Neural cell (in vitro differentiated cells): ENCODE results near the gene KLHL42. TPM values are rescaled to one million over a fixed set of nuclear protein-coding genes. Genes with fewer than 3 reads are reported as not detected.

ENCODE experiments used
- H2AFZ ChIP-seq: fragments of 200-600, 300-800 bp; sonication (generic), shearing (Covaris generic); 2 replicates; pipeline ENCODE4 v1.6.0; 2014; ENCODE audit warnings: low read depth, mild to moderate bottlenecking, antibody characterized with exemption, low read length, moderate library complexity
- H3F3A ChIP-seq: fragments of 200-600 bp; shearing (Covaris generic); 2 replicates; pipeline ENCODE4 v1.6.1; 2016; ENCODE audit warnings: mild to moderate bottlenecking, moderate library complexity, mixed read lengths, antibody characterized with exemption, low read length; ENCODE audit not compliant: insufficient read depth, poor library complexity, severe bottlenecking
- H3K27ac ChIP-seq: fragments of 200-600, 300-800 bp; sonication (generic), shearing (Covaris generic); 2 replicates; pipeline ENCODE4 v1.5.1; 2014; ENCODE audit warnings: mild to moderate bottlenecking, low read length, moderate library complexity
- H3K27me3 ChIP-seq: fragments of 300-800, 200-600 bp; sonication (generic), shearing (Covaris generic); 2 replicates; pipeline ENCODE4 v1.6.0; 2014; ENCODE audit warnings: mild to moderate bottlenecking, low read depth, low read length, moderate library complexity; ENCODE audit not compliant: insufficient read depth
- H3K36me3 ChIP-seq: fragments of 300-800, 200-600 bp; sonication (generic), shearing (Covaris generic); 2 replicates; pipeline ENCODE4 v1.5.1; 2014; ENCODE audit warnings: mild to moderate bottlenecking, antibody characterized with exemption, low read length, moderate library complexity; ENCODE audit not compliant: insufficient read depth
- H3K4me2 ChIP-seq: fragments of 300-800, 200-600 bp; sonication (generic), shearing (Covaris generic); 2 replicates; pipeline ENCODE4 v1.6.0; 2014; ENCODE audit warnings: mild to moderate bottlenecking, low read length
- H3K4me3 ChIP-seq: fragments of 300-800, 200-600 bp; sonication (generic), shearing (Covaris generic); 2 replicates; pipeline ENCODE4 v1.5.1; 2014; ENCODE audit warnings: mild to moderate bottlenecking, low read length, moderate library complexity
- H3K79me2 ChIP-seq: fragments of 200-600 bp; shearing (Covaris generic); replicated peaks from 2 replicates; pipeline ENCODE4 v1.6.0; 2014; ENCODE audit warnings: mild to moderate bottlenecking, low read length, moderate library complexity; ENCODE audit not compliant: insufficient read depth
- H3K9ac ChIP-seq: fragments of 300-800, 200-600 bp; sonication (generic), shearing (Covaris generic); 2 replicates; pipeline ENCODE4 v1.6.1; 2016; ENCODE audit warnings: mild to moderate bottlenecking, low read length, mixed read lengths
- H3K9me2 ChIP-seq: fragments of 200-600 bp; shearing (Covaris generic); 2 replicates; pipeline ENCODE4 v1.6.1; 2016; ENCODE audit warnings: mild to moderate bottlenecking, low read length, mixed read lengths; ENCODE audit not compliant: insufficient read depth
- H3K9me3 ChIP-seq: fragments of 200-600, 300-800 bp; sonication (generic), shearing (Covaris generic); 2 replicates; pipeline ENCODE4 v1.6.1; 2016; ENCODE audit warnings: mild to moderate bottlenecking, mixed run types, low read length, moderate library complexity, mixed read lengths
- H4K20me1 ChIP-seq: fragments of 200-600 bp; shearing (Covaris generic); 2 replicates; pipeline ENCODE4 v1.6.1; 2016; ENCODE audit warnings: mild to moderate bottlenecking, mixed run types; ENCODE audit not compliant: insufficient read depth
- CTCF ChIP-seq: fragments of 450-650 bp; IDR thresholded peaks from 2 replicates; pipeline ENCODE4 v1.5.1; 2014; ENCODE audit warnings: antibody characterized with exemption, mild to moderate bottlenecking, moderate library complexity; ENCODE audit not compliant: poor library complexity, severe bottlenecking
- EP300 ChIP-seq: fragments of 450-650 bp; conservative IDR thresholded peaks from 2 replicates; pipeline ENCODE4 v1.6.1; 2014; ENCODE audit warnings: antibody characterized with exemption, mild to moderate bottlenecking, moderate library complexity; ENCODE audit not compliant: poor library complexity, severe bottlenecking
- EZH2 ChIP-seq: fragments of 200-600, 300-800 bp; shearing (Covaris generic), sonication (generic); IDR thresholded peaks from 2 replicates; pipeline ENCODE4 v1.6.1; 2014; ENCODE audit warnings: antibody characterized with exemption, low read length, borderline replicate concordance, mild to moderate bottlenecking; ENCODE audit not compliant: insufficient read depth, poor library complexity, severe bottlenecking
- MXI1 ChIP-seq: fragments of 450-650 bp; conservative IDR thresholded peaks from 2 replicates; pipeline ENCODE4 v1.6.1; 2014; ENCODE audit warnings: antibody characterized with exemption, mild to moderate bottlenecking; ENCODE audit not compliant: poor library complexity, severe bottlenecking
- POLR2AphosphoS5 ChIP-seq: IDR thresholded peaks from 2 replicates; pipeline ENCODE4 v1.6.1; 2012
- RAD21 ChIP-seq: fragments of 450-650 bp; conservative IDR thresholded peaks from 2 replicates; pipeline ENCODE4 v1.6.1; 2014; ENCODE audit warnings: antibody characterized with exemption, mild to moderate bottlenecking, moderate library complexity
- REST ChIP-seq: IDR thresholded peaks from 2 replicates; pipeline ENCODE4 v1.6.1; 2012; ENCODE audit warnings: borderline replicate concordance
- SMC3 ChIP-seq: fragments of 450-650 bp; conservative IDR thresholded peaks from 2 replicates; pipeline ENCODE4 v1.6.1; 2014; ENCODE audit warnings: antibody characterized with exemption, mild to moderate bottlenecking, moderate library complexity; ENCODE audit not compliant: poor library complexity
- TAF1 ChIP-seq: IDR thresholded peaks from 2 replicates; pipeline ENCODE4 v1.6.1; 2012; ENCODE audit warnings: low read depth
- polyA plus RNA-seq: library from polyadenylated mRNA; depleted of rRNA; stranded (reverse); fragments of >200 nt; gene quantifications from 2 replicates; pipeline ENCODE4 v1.2.3, GENCODE V29; 2014

Gene KLHL42
- polyA plus RNA-seq, 1 donor from 2014 or later = 52.2 TPM

- H2AFZ ChIP-seq = no peak overlapping the region
- no peaks in the 10 kb centered on the region for H3K27me3 ChIP-seq
- H3K9me3 ChIP-seq = no peaks in the 10 kb centered on the region
- H3K9ac ChIP-seq = no peak overlapping the region
- TF ChIP-seq EP300 = no peak
- TF ChIP-seq REST = no peak
- no peak for TF ChIP-seq CTCF
- TF ChIP-seq EZH2 = no peak
- TF ChIP-seq POLR2AphosphoS5 = no peak
- no peak for TF ChIP-seq RAD21
- no peak for TF ChIP-seq TAF1
- no peak for TF ChIP-seq MXI1
- TF ChIP-seq SMC3 = no peak
- no peak overlapping the region for H3K4me2 ChIP-seq
- H3K9me2 ChIP-seq = no peaks in the 10 kb centered on the region
- H4K20me1 ChIP-seq = no peaks in the 10 kb centered on the region
- H3K27ac ChIP-seq = no peak overlapping the region
- H3K4me3 ChIP-seq = no peak overlapping the region
- H3K36me3 ChIP-seq = peaks cover 12% of the 10 kb centered on the region
- H3K79me2 ChIP-seq = no peaks in the 10 kb centered on the region
- no peaks in the 10 kb centered on the region for H3F3A ChIP-seq
Measured at GRCh38 chr12:27802936-27803335, 22.9 kb downstream of the KLHL42 start.

- no peak overlapping the region for H3K4me2 ChIP-seq
- no peak overlapping the region for H3K4me3 ChIP-seq
- TF ChIP-seq EZH2 (no peak), RAD21 (no peak), SMC3 (no peak), MXI1 (no peak), POLR2AphosphoS5 (no peak), EP300 (no peak), REST (no peak), CTCF (no peak), TAF1 (no peak)
- H3K27me3 ChIP-seq = no peaks in the 10 kb centered on the region
- H3K79me2 ChIP-seq = no peaks in the 10 kb centered on the region
- no peaks in the 10 kb centered on the region for H4K20me1 ChIP-seq
- no peaks in the 10 kb centered on the region for H3K9me3 ChIP-seq
- H3K9ac ChIP-seq = no peak overlapping the region
- H3F3A ChIP-seq = no peaks in the 10 kb centered on the region
- no peaks in the 10 kb centered on the region for H3K9me2 ChIP-seq
- H2AFZ ChIP-seq = no peak overlapping the region
- H3K36me3 ChIP-seq = peaks cover 5% of the 10 kb centered on the region
- H3K27ac ChIP-seq = no peak overlapping the region
Measured at GRCh38 chr12:27805238-27805637, 25.2 kb downstream of the KLHL42 start.
